ENCODE measurements around the gene SLC6A4. TPM values are rescaled to one million over a fixed set of nuclear protein-coding genes. Genes with fewer than 3 reads are reported as not detected.

SLC6A4 gene
- total RNA-seq, 1 experiment from 2014 or later, result not detected

DNA sequence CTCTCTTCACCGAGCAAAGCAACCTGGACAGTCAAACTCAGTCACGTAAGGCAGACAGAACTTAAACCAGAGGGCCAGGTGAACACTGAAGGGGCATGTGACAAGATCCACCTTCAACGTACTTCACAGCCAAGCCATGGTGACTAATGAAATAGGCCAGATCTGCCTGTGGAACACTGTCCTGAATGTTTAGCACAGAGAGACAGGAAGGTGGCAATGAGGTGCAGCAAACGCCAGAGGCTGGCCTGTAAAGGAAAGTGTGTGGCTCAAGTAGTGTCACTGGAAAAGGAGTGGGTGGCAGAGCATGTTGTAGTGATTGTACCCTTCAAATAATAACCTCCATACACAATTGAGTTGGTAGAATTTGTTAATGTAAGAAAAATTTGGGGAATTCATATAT, 38.1 kb downstream of the SLC6A4 start:
- in situ Hi-C loops (cut with HindIII; ENCODE audit: low sequenced_read_pairs), result no loop called here
- DNase-seq (ENCODE audit: low spot score), result no peak

DNA sequence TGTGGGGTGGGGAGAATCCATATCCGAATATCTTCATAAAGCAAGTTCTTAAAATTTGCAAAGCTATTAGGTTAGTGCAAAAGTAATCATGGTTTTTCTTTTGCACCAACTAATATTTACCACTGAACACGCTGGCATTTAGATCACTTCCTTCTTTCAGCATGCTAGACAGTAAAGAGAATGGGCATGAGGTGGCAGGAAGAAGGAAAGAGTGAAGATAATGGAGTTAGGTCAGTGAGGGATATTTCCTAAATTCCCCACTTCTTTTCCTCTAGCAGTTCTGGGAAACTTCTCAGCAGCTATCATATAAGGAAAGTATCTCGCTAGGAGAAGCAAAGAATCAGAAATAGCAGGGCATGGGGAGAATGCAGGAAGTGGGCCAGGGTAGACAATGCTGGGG, 39.0 kb downstream of the SLC6A4 start:
- DNase-seq (ENCODE audit: low spot score), result no peak
- in situ Hi-C loops (cut with HindIII; ENCODE audit: low sequenced_read_pairs), result no loop called here

DNA sequence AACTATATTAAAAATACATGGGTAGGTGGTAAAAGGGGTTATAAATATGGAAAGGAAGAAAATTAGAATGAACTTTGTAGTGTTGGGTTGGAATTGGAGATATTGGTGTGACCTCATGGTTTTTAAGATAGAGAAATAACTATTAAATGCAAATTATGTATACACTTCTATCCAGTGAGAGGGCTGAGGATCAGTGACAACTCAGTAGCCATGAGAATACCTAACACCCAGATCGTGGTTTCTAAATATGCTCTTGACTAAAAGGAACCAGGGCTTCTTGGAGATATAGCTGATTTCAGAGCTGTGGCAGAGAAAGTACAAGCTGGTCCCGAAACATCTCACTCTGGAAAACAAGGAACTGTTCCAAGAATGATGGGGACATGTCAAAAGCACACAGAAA, 44.4 kb downstream of the SLC6A4 start:
- in situ Hi-C loops (cut with HindIII; ENCODE audit: low sequenced_read_pairs), result no loop called here
- no peak for DNase-seq (ENCODE audit: low spot score)

DNA sequence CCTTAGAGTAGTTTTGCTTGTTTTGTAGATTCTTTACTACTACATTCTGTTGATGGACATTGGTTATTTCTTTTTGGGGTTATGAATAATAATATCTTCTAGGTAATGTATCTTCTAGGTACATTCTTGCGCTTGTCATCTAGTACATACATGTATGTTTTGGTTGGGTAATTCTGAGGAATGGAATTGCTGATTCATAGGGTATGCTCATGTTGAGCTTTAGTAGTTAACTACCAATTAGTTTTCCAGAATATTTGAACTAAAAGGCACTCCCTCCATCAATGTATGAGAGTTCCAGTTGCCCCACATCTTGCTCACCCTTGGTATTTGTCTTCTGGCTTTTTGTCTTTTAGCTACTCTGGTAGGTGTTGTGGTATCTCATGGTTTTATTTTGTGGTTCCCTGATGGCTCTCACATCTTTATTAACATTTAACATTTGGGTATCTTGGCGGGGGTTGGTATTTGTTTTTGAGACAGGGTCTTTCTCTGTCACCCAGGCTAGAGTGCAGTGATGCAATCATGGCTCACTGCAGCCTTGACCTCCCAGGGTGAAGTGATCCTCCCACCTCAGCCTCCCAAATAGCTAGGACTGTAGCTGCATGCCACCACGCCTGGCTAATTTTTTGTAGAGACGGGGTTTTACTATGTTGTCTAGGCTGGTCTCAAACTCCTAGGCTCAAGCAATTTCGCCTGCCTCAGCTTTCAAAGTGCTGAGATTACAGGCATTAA, 47.1 kb downstream of the SLC6A4 start:
- in situ Hi-C loops (cut with HindIII; ENCODE audit: low sequenced_read_pairs), result no loop called here
- DNase-seq (ENCODE audit: low spot score), result no peak

DNA sequence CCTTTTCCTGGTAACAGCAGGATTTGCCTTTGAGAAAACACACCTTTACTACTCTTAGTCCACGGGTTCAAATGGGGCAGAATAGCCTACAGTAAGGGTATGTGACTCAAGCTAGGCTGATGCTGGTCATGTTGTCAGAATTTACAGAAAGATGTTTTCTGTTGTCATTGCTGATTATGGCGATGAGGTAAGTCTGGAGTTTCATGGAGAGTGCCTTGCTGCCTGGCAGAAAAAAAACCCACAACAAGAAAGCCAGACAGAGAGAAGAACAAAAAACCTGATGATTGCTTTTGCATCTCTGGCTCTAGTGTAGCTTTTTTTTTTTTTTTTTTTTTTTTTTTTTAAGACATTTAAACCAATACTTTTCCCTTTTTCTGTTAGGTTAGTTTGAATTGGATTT, 47.9 kb downstream of the SLC6A4 start:
- no peak for DNase-seq (ENCODE audit: low spot score)
- in situ Hi-C loops (cut with HindIII; ENCODE audit: low sequenced_read_pairs), result no loop called here

DNA sequence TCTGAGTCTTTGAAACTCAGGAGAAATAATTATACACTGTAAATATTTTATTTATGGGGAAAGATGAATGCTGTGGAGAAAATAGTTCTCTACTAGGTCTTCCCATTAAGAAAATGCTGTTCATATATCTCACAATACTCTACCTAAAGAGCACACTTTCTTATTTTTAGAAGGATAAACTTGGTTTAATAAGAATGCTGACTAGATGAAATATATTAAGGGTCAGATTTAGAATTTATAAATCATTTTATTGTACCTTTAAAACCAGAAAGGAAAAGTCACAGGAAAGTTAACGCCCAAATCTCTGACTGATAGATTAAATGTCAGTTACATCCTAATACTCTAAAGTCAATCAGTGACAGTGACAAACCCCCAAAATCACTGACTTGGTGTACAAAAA, 48.7 kb downstream of the SLC6A4 start:
- DNase-seq (ENCODE audit: low spot score), result no peak
- in situ Hi-C loops (cut with HindIII; ENCODE audit: low sequenced_read_pairs), result no loop called here

DNA sequence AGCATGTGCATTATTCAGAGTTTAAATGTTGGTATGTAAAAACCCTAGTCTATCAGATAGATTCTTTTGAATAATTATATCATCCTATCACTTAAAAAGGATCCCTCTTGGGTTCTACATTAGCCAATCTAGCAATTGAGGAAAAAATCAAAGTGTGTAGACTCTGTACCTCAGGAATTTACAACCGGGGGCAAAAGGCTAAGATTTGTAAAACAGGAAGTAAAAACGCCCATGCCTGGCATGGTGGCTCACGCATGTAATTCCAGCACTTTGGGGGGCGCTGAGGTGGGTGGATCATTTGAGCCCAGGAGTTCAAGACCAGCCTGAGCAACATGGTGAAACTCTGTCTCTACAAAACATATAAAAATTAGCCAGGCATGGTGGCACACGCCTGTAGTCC, 58.6 kb downstream of the SLC6A4 start:
- no peak for DNase-seq (ENCODE audit: low spot score)
- in situ Hi-C loops (cut with HindIII; ENCODE audit: low sequenced_read_pairs), result no loop called here

DNA sequence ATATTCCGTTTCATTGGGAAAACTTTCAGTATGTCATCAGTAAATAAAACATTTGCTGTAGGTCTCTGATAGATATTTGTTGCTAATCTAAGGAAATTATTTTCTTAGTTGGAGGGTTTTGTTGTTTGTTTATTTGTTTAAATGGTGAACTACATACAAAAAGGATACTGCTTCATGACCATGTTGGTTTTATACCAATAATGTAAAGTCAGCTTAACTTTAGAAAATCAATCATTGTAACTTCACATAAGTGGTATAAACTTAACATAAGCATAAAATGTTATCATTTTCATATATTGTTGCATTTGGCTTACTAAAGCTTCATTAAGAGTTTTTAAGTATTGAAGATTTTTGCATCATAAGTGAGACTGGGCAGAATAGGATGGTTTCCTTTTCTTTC, 60.9 kb downstream of the SLC6A4 start:
- in situ Hi-C loops (cut with HindIII; ENCODE audit: low sequenced_read_pairs), result no loop called here
- no peak for DNase-seq (ENCODE audit: low spot score)

DNA sequence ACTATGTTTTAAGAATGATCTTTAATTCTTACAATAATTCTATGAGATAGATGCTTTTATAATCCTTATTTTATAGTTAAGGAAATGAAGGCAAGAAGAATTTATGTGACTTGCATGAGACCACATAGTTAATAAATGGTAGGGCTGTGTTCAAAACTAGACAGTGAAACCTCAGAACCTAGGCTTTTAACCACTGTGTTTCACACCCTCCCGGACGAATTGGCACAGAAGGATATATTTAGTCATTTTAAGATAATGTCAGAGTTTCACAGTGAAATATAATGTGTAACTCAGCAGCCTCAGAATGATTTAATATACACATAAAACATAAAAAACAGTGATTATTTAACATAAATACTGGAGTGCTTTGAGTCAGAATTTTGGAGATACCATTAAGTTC, 61.8 kb downstream of the SLC6A4 start:
- in situ Hi-C loops (cut with HindIII; ENCODE audit: low sequenced_read_pairs), result no loop called here
- no peak for DNase-seq (ENCODE audit: low spot score)

DNA sequence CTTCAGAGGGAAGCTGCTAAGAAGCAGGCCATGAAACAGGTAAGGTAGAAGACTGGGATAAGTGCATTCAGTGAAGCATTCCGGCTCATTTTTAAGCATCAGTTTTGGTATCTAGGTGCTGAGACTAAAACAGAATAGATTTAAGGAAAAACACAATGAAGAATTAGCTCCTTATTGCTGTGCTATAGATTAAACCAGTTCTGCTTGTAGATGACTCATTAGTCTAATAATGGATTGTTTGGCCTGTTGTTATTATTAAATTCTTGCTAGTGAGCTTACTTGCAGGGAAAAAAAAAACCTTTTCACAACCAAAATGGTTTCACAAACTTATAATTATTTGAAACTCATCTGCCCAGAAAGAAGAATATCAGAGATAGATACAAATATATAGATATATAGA, 62.9 kb downstream of the SLC6A4 start:
- in situ Hi-C loops (cut with HindIII; ENCODE audit: low sequenced_read_pairs), result no loop called here
- no peak for DNase-seq (ENCODE audit: low spot score)

DNA sequence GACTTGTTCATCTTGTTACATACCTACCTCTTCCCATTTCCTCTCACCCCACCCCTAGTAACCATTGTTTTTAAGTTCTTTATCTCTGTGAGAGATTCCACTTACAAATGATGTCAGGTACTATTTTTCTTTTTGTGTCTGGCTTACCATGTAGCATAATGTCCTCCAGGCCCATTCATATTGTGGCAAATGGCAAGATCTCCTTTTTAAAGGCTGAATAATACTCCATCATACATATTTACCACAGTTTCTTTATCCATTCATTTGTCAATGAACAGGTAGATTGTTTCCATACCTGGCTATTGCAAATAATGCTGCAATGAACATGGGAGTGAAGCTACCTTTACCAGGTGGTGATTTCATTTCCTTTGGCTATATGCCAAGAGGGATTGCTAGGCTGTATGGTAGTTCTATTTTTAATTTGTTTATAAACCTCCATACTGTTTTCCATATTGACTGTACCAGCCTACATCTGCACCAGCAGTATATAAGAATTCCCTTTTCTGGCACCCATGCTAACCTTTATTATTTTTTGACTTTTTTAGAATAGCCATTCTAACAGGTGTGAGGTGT, 65.0 kb downstream of the SLC6A4 start:
- in situ Hi-C loops (cut with HindIII; ENCODE audit: low sequenced_read_pairs), result no loop called here
- no peak for DNase-seq (ENCODE audit: low spot score)

DNA sequence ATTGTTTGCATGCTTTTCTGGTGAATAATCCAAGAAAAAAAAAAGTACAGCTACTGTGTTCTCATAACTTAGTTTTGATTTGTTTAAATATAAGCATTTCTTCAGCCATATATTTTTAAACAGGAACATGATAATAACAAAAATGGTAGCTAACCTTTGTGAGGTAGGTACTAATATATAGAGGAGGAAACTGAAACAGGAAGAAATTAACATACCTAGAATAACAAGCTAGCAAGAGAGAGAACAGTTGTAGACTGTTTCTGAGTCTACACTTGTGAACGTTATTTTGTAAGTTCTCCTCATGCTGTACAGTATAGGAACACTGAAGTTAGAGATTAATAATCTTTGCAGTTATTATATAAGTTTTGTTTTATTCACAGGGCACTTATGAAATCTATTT, 69.5 kb downstream of the SLC6A4 start:
- DNase-seq (ENCODE audit: low spot score), result no peak

DNA sequence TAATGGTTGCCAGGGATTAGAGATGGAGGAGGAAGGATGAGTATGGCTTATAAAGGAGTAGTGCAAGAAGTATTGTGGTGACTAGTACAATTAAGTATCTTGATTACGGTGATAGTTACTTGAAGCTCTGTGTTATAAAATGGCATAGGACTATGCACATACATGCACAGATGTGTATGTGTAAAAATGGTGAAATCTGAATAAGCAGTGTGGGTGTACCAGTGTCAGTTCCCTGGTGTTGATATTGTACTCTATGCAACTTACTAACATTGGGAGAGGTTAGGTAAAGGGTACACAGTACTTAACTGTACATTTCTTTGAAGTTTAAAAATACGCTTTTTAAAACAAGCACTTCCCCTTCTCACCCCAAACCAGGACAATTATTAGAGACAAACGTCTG, 70.3 kb downstream of the SLC6A4 start:
- in situ Hi-C loops (cut with HindIII; ENCODE audit: low sequenced_read_pairs), result no loop called here

More for the DNA sequence above, 69.5 kb downstream of the SLC6A4 start:
- in situ Hi-C loops (cut with HindIII; ENCODE audit: low sequenced_read_pairs), result no loop called here

DNA sequence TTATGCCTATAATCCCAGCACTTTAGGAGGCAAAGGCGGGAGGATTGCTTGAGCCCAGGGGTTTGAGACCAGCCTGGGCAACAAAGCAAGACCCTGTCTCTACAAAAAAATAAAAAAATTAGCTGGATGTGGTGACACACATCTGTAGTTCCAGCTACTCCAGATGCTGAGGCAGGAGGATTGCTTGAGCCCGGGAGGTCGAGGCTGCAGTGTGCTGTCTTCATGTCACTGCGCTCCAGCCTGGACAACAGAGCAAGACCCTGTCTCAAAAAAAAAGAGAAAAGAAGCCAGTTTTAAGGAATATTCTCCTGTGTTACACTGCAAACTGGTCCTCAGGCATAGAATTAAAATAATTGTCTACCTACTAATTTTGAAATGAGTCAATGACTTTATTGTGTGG, 71.0 kb downstream of the SLC6A4 start:
- in situ Hi-C loops (cut with HindIII; ENCODE audit: low sequenced_read_pairs), result no loop called here

More for the DNA sequence above, 70.3 kb downstream of the SLC6A4 start:
- no peak for DNase-seq (ENCODE audit: low spot score)

DNA sequence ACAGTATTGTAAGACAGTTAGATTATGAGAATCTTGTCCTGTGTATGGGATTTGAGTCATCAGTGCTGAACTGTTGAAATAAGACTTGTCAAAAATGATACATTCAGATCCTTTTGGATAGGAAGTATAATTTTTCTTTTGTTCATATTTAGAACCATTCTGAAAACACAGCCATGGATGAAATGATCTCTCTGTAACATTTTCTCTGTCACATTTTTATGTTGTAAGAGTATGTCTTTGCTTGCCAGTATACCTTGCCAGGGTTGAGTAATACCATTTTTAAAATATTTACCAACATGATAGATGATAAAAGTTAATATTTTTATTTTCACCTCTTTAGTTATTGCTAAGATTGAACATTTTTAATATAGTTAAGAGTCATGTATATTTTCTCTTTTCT, 73.9 kb downstream of the SLC6A4 start:
- in situ Hi-C loops (cut with HindIII; ENCODE audit: low sequenced_read_pairs), result no loop called here
- no peak for DNase-seq (ENCODE audit: low spot score)

More for the DNA sequence above, 71.0 kb downstream of the SLC6A4 start:
- no peak for DNase-seq (ENCODE audit: low spot score)

DNA sequence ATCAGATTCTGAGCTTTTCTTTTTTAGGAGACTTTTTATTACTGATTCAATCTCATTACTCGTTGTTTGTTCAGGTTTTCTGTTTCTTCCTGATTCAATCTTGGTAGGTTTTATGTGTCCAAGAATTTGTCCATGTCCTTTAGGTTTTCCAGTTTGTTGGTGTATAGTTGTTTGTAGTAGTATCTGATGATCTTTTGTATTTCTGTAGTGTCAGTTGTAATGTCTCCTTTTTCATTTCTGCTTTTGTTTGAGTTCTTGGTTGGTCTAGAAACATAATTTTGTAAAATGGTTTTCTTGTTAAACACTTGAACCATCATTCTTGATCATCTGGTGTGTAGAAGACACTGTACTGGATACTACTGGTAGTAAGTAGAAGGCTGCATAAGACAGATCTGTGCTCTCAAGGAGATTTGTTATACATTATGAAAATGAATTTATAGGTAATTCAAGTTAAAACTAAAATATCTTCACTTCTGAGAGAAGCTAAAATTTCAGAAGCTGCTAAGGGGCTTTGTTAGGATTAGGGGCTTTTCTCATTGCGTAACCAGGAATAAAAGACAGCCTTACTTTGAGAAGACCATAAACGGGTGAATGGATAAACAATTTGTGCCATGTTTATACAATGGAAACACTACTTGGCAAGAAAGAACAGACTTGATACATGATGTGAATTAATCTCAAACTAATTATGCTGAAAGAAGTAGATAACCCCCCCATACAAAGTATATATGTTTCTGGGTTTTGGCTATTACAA, 74.9 kb downstream of the SLC6A4 start:
- in situ Hi-C loops (cut with HindIII; ENCODE audit: low sequenced_read_pairs), result no loop called here
- no peak for DNase-seq (ENCODE audit: low spot score)

DNA sequence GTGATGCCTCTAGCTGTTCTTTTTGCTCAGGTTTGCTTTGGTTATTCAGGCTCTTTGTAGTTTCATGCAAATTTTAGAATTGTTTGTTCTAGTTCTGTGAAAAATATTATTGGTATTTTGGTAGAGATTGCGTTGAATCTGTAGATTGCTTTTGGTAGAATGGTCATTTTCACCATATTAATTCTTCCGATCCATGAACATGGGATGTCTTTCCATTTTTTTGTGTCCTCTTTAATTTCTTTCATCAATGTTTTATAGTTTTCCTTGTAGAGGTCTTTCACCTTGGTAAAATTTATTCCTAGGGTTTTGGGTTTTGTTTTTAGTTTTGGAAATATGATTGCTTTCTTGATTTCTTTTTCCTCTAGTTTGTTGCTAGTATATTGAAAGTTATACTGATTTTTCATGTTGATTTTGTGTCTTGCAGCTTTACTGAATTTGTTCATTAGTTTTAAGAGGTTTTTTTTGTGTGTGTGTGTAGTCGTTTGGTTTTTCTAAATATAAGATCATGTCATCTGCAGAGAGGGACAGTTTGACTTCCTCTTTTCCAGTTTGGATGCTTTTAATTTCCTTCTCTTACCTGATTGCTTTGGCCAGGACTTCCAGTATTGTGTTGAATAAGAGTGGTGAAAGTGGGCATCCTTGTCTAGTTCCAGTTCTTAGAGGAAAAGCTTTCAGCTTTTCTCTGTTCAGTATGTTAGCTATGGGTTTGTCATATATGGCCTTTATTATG, 76.4 kb downstream of the SLC6A4 start:
- no peak for DNase-seq (ENCODE audit: low spot score)
- in situ Hi-C loops (cut with HindIII; ENCODE audit: low sequenced_read_pairs), result no loop called here

DNA sequence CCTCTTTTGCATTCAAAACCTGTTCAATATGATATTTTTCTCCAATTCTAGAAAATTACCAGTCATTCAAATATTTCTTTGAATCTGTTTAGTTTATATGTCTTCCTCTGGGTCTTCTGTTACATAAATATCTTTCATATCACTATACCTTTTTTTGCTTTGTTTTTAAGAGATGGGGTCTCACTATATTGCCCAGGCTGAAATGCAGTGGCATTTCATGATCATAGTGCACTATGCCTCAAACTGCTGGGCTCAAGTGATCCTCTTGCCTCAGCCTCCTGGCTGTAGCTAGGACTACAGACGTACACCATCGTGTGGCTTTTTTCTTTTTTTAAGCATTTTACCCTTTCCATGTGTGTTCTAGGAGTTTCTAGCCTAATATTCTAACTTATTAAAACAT, 80.1 kb downstream of the SLC6A4 start:
- in situ Hi-C loops (cut with HindIII; ENCODE audit: low sequenced_read_pairs), result no loop called here
- DNase-seq (ENCODE audit: low spot score), result no peak

DNA sequence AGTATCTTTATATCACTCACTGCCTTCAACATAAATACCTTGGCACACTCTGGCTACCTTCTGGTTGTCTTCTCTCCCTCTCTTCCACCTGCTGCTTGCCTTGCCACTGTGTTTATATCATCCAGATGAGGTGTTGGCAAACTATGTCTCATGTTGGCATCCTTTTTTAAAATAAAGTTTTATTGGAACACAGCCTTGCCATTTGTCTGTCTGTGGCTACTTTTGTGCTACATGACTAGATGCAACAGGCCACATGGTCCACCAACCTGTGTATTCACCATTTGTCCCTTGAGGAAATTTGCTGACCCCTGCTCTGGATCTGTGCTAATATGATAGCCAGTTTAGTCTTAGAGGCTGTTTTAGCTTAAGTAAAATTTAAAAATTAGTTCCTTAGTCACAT, 82.0 kb downstream of the SLC6A4 start:
- in situ Hi-C loops (cut with HindIII; ENCODE audit: low sequenced_read_pairs), result no loop called here
- no peak for DNase-seq (ENCODE audit: low spot score)

DNA sequence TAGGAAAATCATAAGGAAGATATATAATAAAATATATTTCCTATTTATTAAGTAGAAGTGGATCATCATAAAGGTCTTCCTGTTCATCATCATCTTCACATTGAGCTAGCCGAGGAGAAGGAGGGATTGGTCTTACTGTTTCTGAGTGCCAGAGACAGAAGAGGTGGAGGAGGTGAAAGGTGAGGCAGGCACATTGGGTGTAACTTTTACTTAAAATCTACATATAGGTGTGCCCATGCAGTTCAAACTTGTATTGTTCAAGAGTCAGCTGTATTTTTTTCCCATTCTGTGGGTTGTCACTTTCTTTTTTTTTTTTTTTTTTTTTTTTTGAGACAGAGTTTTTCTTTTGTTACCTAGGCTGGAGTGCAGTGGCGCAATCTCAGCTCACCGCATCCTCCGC, 84.0 kb downstream of the SLC6A4 start:
- in situ Hi-C loops (cut with HindIII; ENCODE audit: low sequenced_read_pairs), result no loop called here
- no peak for DNase-seq (ENCODE audit: low spot score)
